ENCODE measurements around the gene SLC66A2. TPM values are rescaled to one million over a fixed set of nuclear protein-coding genes. Genes with fewer than 3 reads are reported as not detected.

Gene SLC66A2
- total RNA-seq, 1 experiment from 2014 or later = 52.8 TPM

GRCh38 chr18:79931475-79931874 lies 20.0 kb downstream of the SLC66A2 start:
- ATAC-seq (no peak), DNase-seq (no peak)
- Histone ChIP-seq H3K4me2 (ENCODE audit: low read length) (no peak overlapping the region), H3K27ac (ENCODE audit: low read length) (no peak overlapping the region), H3K79me2 (ENCODE audit: low read length) (peaks cover 45% of the 10 kb centered on the region), H4K20me1 (ENCODE audit: low read length) (no peaks in the 10 kb centered on the region), H3F3A (ENCODE audit: low read length, unreplicated experiment) (no peaks in the 10 kb centered on the region), H3K9ac (ENCODE audit: low read length) (no peak overlapping the region), H2AFZ (ENCODE audit: low read length) (no peak overlapping the region), H3K9me3 (ENCODE audit: low read length) (peaks cover 19% of the 10 kb centered on the region), H3K4me3 (ENCODE audit: low read length) (no peak overlapping the region), H3K36me3 (ENCODE audit: low read depth, low read length) (peaks cover 50% of the 10 kb centered on the region), H3K4me1 (ENCODE audit: insufficient read depth, low read length) (no peaks in the 10 kb centered on the region), H3K9me2 (replicated peaks; ENCODE audit: low read length) (no peaks in the 10 kb centered on the region), H3K27me3 (ENCODE audit: low read length) (no peaks in the 10 kb centered on the region)
- CTCF ChIA-PET = no interaction called here
- no TSS peak for BruUV-seq (replicated peaks)
- no peak for TF ChIP-seq EZH2phosphoT487 (IDR thresholded peaks at IDR 0.05; ENCODE audit: borderline replicate concordance, low read length)
- TF ChIP-seq EZH2 (IDR thresholded peaks at IDR 0.05; ENCODE audit: low read length, unreplicated experiment) = no peak
- TF ChIP-seq, protein P1, sequence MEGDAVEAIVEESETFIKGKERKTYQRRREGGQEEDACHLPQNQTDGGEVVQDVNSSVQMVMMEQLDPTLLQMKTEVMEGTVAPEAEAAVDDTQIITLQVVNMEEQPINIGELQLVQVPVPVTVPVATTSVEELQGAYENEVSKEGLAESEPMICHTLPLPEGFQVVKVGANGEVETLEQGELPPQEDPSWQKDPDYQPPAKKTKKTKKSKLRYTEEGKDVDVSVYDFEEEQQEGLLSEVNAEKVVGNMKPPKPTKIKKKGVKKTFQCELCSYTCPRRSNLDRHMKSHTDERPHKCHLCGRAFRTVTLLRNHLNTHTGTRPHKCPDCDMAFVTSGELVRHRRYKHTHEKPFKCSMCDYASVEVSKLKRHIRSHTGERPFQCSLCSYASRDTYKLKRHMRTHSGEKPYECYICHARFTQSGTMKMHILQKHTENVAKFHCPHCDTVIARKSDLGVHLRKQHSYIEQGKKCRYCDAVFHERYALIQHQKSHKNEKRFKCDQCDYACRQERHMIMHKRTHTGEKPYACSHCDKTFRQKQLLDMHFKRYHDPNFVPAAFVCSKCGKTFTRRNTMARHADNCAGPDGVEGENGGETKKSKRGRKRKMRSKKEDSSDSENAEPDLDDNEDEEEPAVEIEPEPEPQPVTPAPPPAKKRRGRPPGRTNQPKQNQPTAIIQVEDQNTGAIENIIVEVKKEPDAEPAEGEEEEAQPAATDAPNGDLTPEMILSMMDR (conservative IDR thresholded peaks at IDR 0.05; ENCODE audit: low read depth, low read length) = no peak
- POLR2A ChIA-PET (ENCODE audit: unreplicated experiment) = no interaction called here
- intact Hi-C loops (cut with micrococcal nuclease) = loop anchor here (5.0 to 10.0 kb wide), 2 partner anchors 53 to 216 kb away; partner anchors contain the start of gene TXNL4A

- no peak for ATAC-seq
- Histone ChIP-seq H3K4me2 (ENCODE audit: low read length) (no peak overlapping the region), H3K9ac (ENCODE audit: low read length) (no peak overlapping the region), H3K79me2 (ENCODE audit: low read length) (peaks cover 31% of the 10 kb centered on the region), H3K27me3 (ENCODE audit: low read length) (no peaks in the 10 kb centered on the region), H3K4me3 (ENCODE audit: low read length) (no peak overlapping the region), H2AFZ (ENCODE audit: low read length) (no peak overlapping the region), H3K9me2 (replicated peaks; ENCODE audit: low read length) (no peaks in the 10 kb centered on the region), H3K27ac (ENCODE audit: low read length) (no peak overlapping the region), H4K20me1 (ENCODE audit: low read length) (no peaks in the 10 kb centered on the region), H3K9me3 (ENCODE audit: low read length) (peaks cover 19% of the 10 kb centered on the region), H3F3A (ENCODE audit: low read length, unreplicated experiment) (no peaks in the 10 kb centered on the region), H3K4me1 (ENCODE audit: insufficient read depth, low read length) (no peaks in the 10 kb centered on the region), H3K36me3 (ENCODE audit: low read depth, low read length) (peaks cover 44% of the 10 kb centered on the region)
- DNase-seq = no peak
- POLR2A ChIA-PET (ENCODE audit: unreplicated experiment) = no interaction called here
- TF ChIP-seq EZH2phosphoT487 (IDR thresholded peaks at IDR 0.05; ENCODE audit: borderline replicate concordance, low read length) = no peak
- no peak for TF ChIP-seq EZH2 (IDR thresholded peaks at IDR 0.05; ENCODE audit: low read length, unreplicated experiment)
- TF ChIP-seq, protein P1 (conservative IDR thresholded peaks at IDR 0.05; ENCODE audit: low read depth, low read length) = no peak
- no TSS peak for BruUV-seq (replicated peaks)
- CTCF ChIA-PET = no interaction called here
- intact Hi-C loops (cut with micrococcal nuclease) = loop anchor here (5.0 to 10.0 kb wide), 2 partner anchors 55 to 217 kb away; partner anchors contain the start of gene TXNL4A
These were observed 21.3 kb downstream of the SLC66A2 start for GRCh38 chr18:79930020-79930642.

- Histone ChIP-seq H3K4me1 (ENCODE audit: insufficient read depth, low read length) (no peaks in the 10 kb centered on the region), H3K79me2 (ENCODE audit: low read length) (peaks cover 29% of the 10 kb centered on the region), H4K20me1 (ENCODE audit: low read length) (no peaks in the 10 kb centered on the region), H3K4me3 (ENCODE audit: low read length) (no peak overlapping the region), H3K36me3 (ENCODE audit: low read depth, low read length) (peaks cover 47% of the 10 kb centered on the region), H3K9ac (ENCODE audit: low read length) (no peak overlapping the region), H3K27me3 (ENCODE audit: low read length) (no peaks in the 10 kb centered on the region), H3F3A (ENCODE audit: low read length, unreplicated experiment) (no peaks in the 10 kb centered on the region), H3K9me3 (ENCODE audit: low read length) (peaks cover 19% of the 10 kb centered on the region), H2AFZ (ENCODE audit: low read length) (no peak overlapping the region), H3K4me2 (ENCODE audit: low read length) (no peak overlapping the region), H3K9me2 (replicated peaks; ENCODE audit: low read length) (no peaks in the 10 kb centered on the region), H3K27ac (ENCODE audit: low read length) (no peak overlapping the region)
- POLR2A ChIA-PET (ENCODE audit: unreplicated experiment) = no interaction called here
- intact Hi-C loops (cut with micrococcal nuclease) = no loop called here
- no TSS peak for BruUV-seq (replicated peaks)
- TF ChIP-seq, protein P1 (conservative IDR thresholded peaks at IDR 0.05; ENCODE audit: low read depth, low read length) = no peak
- TF ChIP-seq EZH2 (IDR thresholded peaks at IDR 0.05; ENCODE audit: low read length, unreplicated experiment) (no peak), EZH2phosphoT487 (IDR thresholded peaks at IDR 0.05; ENCODE audit: borderline replicate concordance, low read length) (no peak)
- DNase-seq (no peak), ATAC-seq (no peak)
- CTCF ChIA-PET = no interaction called here
These were observed 22.9 kb downstream of the SLC66A2 start for GRCh38 chr18:79928563-79928960.
